Measurements from ENCODE around the gene MMP2.

Gene MMP2

DNA sequence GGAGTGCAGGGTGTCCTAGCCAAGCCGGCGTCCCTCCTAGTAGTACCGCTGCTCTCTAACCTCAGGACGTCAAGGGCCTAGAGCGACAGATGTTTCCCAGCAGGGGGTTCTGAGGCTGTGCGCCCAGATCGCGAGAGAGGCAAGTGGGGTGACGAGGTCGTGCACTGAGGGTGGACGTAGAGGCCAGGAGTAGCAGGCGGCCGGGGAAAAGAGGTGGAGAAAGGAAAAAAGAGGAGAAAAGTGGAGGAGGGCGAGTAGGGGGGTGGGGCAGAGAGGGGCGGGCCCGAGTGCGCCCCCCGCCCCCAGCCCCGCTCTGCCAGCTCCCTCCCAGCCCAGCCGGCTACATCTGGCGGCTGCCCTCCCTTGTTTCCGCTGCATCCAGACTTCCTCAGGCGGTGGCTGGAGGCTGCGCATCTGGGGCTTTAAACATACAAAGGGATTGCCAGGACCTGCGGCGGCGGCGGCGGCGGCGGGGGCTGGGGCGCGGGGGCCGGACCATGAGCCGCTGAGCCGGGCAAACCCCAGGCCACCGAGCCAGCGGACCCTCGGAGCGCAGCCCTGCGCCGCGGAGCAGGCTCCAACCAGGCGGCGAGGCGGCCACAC is at the start of gene MMP2:
Gene MMP2, plus strand, starts transcription at position 372 of the 603 bp plus-strand sequence. CDS start 282 bp downstream, outside the sequence.
- in situ Hi-C loops (cut with HindIII; ENCODE audit: low sequenced_read_pairs) = no loop called here

DNA sequence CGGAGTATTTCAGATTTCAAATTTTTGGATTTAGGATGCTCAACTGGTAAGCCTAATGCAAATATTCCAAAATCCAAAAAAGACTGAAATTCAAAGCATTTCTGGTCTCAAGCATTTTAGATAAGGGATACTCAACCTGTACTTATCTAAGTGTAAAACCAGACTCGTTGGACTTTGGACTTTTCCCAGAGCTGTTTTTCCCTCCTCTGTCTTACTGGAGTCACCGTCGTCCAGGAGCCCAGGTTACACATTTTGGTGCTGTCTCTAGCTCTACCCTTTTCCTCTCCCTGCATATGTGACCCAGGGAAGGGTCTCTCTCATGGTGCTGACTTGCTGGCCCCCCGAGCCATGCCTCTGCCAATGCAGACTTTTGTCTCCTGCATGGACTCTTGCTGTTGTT is 46.0 kb upstream of the MMP2 start:
- in situ Hi-C loops (cut with HindIII; ENCODE audit: low sequenced_read_pairs) = no loop called here

DNA sequence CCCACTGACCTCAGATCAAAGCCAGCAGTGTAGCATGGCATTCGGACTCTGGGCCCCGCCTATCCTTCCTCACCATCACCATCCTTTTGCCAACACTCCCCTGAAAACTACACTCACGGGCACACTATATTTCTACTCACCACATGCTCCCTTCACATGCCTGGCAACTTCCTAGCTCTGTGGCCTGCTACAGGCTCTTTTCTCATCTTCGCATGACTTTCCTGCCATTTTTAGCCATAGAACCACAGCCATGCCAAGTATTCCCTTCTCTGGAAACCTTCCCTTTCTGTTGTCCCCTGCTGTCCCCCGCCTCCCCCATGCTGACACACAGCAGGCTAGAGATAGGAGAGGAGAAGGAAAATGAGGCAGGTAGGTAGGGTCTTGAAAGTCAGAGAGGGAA is 45.5 kb upstream of the MMP2 start:
- in situ Hi-C loops (cut with HindIII; ENCODE audit: low sequenced_read_pairs) = no loop called here

DNA sequence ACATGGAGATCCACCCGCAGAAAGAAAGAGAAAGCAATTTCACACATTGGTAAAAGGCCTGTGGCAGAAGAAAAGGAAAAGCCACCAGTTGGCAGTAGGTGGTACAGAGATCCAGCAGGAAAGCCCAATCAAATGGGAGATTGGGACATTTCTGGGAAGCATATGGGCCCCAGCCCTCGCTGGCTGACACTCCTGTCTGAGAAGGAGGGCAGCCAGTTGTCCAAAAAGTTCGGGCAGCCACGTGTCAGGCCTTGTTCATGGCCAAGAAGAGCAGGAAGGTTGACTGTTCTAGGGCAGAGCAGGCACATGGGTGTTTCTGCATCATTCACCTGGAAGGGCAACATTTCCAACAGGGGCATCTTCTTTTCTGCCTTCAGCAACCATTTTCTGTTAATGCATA is 45.0 kb upstream of the MMP2 start:
- in situ Hi-C loops (cut with HindIII; ENCODE audit: low sequenced_read_pairs) = no loop called here

DNA sequence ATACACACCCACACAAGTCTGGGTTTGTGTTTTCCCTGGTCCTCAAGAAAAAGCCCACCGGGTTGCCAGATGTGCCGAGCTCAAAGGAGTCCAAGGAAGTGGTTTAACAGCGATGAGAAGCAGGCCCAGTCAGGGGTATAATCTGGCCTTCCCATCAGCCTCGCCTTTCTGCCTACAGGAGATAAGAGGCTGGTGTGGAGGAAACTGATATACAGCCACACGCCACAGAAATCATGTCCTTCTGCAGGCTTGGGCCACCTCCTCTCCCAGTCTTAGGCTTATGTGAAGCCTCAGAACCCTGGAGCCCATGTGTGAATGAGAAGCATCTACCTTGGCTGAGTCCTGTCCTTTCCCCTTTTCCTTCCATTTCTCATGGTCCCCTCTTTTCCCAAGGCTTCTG is 43.6 kb upstream of the MMP2 start:
- in situ Hi-C loops (cut with HindIII; ENCODE audit: low sequenced_read_pairs) = no loop called here

DNA sequence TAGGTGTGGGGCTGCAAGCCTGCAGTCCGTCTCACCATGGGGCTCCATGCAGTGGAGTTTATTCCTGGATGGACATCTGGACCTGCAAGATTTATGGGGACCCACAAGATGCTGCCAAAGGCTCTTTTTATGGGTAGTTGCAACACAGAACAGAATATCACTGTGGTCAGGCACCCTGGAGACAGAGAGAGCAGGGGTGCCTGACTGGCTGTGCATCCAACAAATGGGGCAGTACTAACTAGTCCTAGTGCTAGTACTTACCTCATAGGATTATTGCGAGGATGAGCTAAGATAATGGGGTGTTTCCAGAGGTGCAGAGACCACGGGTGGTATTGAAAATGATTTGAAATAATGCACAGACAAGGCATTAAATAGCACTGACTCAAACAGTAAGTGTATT is 42.4 kb upstream of the MMP2 start:
- in situ Hi-C loops (cut with HindIII; ENCODE audit: low sequenced_read_pairs) = no loop called here

DNA sequence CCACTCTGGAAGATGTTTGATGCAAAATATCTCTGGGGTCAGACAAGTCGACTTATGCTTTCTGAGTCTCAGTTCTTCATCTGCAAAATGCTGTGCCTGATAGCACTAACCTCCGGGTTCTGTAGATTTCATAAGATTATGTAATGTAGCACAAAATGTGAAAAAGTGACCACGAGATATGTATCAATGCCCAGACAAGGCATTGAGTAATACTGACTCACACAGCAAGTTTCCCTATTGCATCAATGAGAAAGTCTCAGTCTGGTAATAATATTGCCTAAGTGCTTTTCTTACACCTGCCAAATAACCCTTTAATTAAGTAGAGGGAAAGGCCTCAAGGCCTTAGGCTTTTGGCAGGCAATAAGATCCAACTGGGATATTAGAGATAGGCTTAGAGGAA is 41.4 kb upstream of the MMP2 start:
- in situ Hi-C loops (cut with HindIII; ENCODE audit: low sequenced_read_pairs) = no loop called here

DNA sequence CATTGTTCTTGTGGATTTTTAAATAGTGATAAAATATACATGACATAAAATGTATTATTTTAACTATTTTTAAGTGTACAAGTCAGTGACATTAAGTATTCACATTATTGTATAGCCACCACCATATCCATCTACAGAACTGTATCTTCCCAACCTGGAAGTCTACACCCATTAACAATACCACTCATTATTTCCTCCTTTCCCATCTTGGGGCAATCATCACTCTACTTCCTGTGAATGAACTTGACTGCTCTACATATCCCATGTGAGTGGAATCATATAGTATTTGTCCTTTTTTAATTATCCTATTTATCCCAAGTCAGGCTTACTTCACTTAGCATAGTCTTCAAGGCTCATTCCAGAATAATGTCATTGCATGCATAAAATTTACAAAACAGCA is 40.7 kb upstream of the MMP2 start:
- in situ Hi-C loops (cut with HindIII; ENCODE audit: low sequenced_read_pairs) = no loop called here

DNA sequence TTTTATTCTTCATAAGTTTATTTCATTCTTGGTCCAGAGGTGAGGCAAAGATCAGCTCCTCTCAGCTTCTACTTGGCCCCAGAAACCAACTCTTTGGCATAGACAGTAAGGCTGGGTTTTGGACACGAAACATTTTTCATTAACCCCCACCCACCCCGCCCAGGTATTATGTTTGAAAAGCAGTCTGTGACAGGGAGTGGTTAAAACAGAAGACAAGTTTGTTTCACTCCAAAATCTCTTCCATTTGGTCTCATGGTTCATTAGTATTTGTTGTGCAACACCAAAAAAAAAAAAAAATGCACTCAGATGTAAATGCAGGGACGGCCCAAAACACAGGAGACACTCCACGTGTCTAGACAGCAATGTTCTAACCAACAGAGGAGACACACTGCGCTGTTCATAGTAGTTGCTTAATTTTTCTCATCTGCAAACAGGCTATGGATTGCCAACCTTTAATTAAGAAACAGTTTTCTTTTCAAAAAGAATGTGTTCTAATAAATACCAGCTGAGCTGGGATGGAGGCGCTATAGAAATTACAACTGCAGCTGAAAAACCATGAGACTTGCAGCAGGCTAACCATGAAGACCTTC is 39.8 kb upstream of the MMP2 start:
- in situ Hi-C loops (cut with HindIII; ENCODE audit: low sequenced_read_pairs) = no loop called here

DNA sequence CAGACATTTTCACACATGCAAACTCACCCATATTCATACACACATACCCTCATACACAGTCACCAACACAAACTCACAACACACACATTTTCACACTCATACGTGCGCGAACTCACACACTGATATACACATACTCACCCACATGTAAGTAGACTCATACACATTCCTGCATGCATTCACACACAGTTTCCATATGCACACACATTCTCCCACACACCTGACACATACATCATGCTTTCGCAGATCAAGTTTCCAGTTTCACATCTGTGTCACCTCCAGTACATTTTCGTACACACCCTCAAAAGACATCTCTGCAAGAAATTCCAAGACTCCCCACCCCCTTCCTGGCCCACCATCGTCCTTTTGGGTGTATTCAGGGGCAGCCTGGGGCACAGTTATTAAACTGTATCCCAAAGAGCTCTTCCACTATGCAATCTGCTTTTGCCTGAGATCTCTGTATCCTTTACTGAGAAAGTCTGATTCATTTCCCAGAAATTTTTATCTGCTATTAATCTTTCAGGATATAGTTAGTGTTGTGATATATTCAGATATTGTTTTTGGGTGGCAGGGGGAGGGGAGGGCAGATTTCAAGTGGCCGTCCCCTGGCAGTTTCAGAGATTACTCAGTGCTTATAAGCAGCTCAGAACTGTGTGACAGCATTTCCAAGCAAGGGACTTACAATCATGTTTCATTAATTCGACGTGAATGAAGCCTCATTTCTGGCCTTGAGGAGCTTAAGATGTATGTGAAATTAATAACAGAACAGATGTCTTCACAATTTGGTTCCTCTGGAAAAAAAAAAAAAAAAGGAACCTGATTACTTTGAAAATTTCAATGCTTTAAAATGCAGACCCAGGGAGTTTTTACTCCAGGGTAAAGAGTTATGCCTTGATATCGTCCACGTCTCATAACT is 35.3 kb upstream of the MMP2 start:
- in situ Hi-C loops (cut with HindIII; ENCODE audit: low sequenced_read_pairs) = no loop called here

DNA sequence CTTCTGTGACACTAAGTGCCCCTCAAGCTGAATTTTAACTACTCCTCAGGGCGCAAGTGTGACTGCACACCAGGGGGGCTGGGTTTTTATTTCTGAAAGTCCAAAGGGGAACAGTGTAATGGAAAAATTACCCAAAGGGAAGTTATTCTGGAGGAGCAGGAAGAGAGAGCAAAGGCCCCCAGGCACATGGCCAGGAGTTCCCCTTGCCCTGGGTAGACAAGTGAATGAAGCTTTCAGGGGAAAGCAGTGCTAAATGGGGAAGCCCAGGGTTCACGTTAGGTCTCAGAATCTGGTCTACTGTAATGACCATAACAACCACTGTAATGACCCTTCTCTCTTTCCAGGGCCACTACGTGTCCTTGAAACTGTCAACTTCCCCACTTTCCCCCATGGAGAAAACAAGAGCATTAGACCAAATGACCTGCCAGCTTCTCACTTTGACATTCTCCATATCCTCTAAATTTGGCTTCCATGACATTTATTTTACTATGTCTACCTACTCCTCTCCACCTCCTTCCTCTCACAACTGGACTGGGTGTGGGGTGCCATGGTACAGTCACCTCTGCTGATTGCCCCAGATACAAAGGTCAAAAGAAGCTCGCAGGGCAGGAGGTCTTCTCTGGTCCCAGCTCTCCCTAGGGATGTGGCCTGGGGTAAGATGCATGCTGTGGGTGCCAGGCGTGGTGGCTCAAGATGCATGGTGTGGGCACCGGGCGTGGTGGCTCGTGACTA is 34.1 kb upstream of the MMP2 start:
- in situ Hi-C loops (cut with HindIII; ENCODE audit: low sequenced_read_pairs) = no loop called here

DNA sequence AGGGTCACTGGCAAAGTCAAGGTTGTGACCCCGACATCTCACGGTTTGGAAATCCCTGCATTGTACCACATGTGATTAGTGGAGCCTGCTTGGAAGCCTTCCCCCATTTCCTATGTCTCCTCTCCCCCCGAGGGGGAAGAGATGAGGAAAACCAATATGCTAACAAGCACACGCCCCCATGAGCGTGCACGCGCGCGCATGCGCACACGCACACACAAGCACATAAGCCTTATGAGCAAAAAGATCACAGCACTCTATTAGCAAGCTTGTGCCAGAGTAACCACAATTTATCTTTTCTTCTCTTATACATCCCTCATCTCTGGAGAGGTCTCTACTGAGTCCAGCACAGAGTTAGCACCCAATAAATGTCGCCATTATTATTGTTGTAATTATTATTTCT is 31.8 kb upstream of the MMP2 start:
- in situ Hi-C loops (cut with HindIII; ENCODE audit: low sequenced_read_pairs) = no loop called here

DNA sequence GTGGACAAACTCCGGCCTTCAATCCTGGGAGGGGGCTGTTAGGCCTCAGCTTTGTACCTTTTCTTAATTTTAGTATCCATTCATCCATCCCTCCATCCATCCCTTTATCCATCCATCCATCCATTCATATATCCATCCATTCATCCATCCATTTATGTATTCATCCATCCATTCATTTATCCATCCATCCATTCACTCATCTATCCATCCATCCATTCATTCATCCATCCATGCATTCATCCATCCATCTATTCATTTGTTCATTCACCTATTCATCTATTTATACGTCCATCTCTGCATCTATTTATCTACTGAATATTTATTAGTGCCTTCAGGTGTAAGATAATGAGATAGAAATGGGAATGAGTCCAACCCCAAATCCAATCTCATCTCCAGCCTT is 26.0 kb upstream of the MMP2 start:
- in situ Hi-C loops (cut with HindIII; ENCODE audit: low sequenced_read_pairs) = loop anchor here (25.0 kb wide), 1 partner anchor 384 kb away; the partner anchor contains the start of gene CES1

DNA sequence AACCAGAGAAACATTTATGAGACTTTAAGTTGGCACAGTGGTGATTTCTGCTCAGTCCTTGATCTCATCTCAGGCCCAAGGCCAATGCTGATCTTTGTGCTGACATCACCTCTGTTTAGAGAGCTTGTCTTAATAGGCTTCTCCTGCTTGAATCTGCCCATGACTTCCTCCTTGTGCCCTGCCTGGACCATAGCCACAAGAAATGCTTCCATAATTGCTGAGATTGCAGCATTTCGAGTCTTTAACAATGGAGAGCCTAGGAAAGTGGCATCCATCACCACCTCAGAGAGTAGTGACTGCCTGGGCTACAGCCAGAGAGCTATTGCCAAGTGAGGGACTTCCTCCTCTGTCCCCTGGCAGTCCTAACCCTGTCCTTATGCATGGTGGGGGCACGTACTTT is 25.1 kb upstream of the MMP2 start:
- in situ Hi-C loops (cut with HindIII; ENCODE audit: low sequenced_read_pairs) = loop anchor here (25.0 kb wide), 1 partner anchor 383 kb away; the partner anchor contains the start of gene CES1

DNA sequence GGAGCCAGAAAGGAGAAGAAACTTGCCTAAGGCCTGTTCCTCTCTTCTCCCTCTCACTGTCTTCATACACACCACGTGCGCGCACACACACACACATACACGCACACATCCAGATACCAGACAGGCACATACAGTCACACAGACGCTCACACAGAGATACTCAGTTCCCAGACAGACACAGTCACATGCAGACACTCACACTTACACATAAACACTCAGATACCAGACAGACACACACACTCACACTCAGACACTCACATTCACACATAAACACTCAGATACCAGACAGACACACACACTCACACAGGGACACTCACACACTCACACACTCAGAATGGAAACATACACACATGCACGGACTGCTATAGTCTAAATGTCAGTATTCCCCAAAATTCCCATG is 24.1 kb upstream of the MMP2 start:
- in situ Hi-C loops (cut with HindIII; ENCODE audit: low sequenced_read_pairs) = loop anchor here (25.0 kb wide), 1 partner anchor 382 kb away; the partner anchor contains the start of gene CES1

DNA sequence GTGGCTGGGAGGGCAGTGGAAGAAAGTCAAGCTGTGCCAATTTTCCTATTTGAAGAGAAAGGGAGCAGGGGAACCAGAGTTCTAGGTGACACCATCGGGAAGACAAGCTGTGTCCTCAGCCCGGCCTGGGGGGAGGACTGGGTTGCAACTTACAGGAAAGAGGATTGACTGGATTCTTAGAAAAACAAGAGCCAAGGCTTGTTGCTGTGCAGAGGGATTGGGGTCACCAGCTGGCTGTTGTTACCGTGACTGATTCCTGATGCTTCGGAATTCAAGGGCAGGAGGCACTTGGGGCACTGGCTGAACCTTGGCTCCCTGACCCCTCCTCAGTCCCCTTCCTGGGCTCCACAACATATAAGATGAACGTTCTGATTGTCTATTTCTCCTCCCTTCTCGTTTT is 16.8 kb upstream of the MMP2 start:
- in situ Hi-C loops (cut with HindIII; ENCODE audit: low sequenced_read_pairs) = loop anchor here (25.0 kb wide), 1 partner anchor 375 kb away; the partner anchor contains the start of gene CES1

DNA sequence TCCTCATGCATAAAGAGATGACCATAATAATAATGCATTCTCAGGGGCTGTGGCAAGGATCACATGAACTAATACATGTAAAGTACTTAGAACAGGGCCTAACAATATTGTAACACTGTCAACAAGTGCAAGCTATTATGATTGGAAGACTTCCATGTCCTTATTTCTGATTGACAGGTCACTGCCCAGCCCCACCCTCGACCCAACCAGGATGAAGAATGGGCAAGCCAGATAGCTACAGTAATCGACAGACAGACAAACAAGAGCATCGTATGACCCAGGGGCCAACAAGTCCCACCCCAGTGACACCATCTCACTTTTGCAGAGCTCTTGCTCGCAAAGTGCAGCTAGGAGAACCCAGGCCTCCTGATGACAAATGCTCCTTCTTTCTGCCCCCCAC is 14.6 kb upstream of the MMP2 start:
- in situ Hi-C loops (cut with HindIII; ENCODE audit: low sequenced_read_pairs) = loop anchor here (25.0 kb wide), 1 partner anchor 373 kb away; the partner anchor contains the start of gene CES1

DNA sequence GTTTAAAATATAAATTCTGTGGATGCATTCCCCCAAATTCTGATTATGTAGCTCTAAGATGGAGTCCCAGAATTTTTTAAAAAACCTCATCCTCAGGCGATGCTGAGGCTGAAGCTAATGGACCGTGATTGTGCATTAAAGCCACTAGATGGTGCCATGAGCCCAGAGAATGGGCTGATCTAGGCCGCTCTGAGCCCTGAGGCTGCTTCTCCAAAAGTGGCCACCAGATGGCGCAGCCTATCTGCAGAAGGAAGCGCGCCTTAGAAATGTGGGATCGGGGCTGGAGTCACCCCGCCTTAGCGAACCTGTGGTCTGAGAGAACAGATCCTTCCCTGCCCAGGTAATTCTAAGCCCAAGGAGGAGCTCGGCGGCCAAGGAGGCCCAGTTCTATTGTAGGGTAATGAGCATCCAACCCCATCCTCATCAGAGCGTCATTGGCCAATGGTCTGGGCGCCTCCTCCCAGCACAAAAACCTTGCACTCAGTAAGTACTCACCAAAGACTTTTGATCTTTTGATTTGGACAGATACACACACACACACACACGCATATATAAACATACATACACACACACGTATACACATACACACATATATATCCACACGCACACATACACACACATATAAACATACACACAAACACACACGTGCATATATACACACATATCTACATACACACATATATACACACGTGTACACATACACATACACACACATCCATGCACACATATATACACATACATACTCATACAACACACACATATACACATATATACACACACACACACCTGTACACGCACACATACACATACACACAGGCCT is 13.7 kb upstream of the MMP2 start:
- in situ Hi-C loops (cut with HindIII; ENCODE audit: low sequenced_read_pairs) = loop anchor here (25.0 kb wide), 1 partner anchor 372 kb away; the partner anchor contains the start of gene CES1

DNA sequence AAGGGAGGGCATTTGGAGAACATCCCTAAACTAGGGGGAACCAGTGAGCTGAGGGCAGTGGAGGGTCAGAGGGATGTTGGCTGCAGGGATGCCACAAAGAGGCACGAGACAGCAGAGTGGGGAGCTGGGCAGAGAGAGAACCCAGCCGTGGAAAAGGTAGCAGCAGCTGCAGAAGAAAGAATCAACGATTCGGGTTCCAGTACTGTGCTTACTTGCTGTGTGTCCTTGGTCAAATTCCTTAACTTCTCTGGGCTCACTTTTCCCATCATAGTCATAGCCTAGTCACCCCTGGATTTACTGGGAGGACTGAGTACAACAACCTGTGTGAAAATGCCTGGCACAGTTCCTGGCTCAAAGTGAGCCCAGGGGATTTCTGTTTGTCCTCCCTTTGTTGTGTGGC is 12.8 kb upstream of the MMP2 start:
- in situ Hi-C loops (cut with HindIII; ENCODE audit: low sequenced_read_pairs) = loop anchor here (25.0 kb wide), 1 partner anchor 371 kb away; the partner anchor contains the start of gene CES1

DNA sequence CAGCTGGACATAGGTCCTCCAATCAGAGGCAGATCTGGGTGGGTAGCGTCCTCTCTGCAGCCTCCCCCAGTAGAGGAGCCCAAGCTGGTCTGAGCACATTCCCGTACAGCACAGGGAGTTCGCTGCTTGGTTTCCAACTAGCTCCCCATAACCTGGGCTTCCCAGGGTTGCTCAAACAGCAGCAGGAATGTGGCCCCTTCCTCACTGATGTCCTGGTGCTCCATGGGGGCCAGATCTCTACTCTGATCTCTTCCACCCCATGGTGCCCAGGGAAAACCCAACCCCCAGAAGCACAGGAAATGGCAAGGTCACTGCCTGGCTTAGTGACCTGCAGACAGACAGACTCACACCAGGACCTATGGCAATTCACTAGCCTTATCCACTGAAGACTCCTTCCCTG is 11.1 kb upstream of the MMP2 start:
- in situ Hi-C loops (cut with HindIII; ENCODE audit: low sequenced_read_pairs) = loop anchor here (25.0 kb wide), 1 partner anchor 369 kb away; the partner anchor contains the start of gene CES1
